ENCODE data around the gene TMEM250.

- TF ChIP-seq CTCF (IDR thresholded peaks at IDR 0.05; ENCODE audit: low read depth, low read length) (no peak), POLR2A (IDR thresholded peaks at IDR 0.05; ENCODE audit: extremely low read depth, insufficient read length) (no peak), MAX (IDR thresholded peaks at IDR 0.05; ENCODE audit: low read depth, low read length) (no peak), MYC (IDR thresholded peaks at IDR 0.05; ENCODE audit: low read depth, low read length) (no peak)
Observed at GRCh38 chr9:136131629-136132511, 13.2 kb upstream of the TMEM250 start.
